GM08714 (cell line): Measurements from ENCODE around the gene PIGC.

Experiments
- H3K4me3 ChIP-seq: fragments of 200-500 bp; sonication (Bioruptor generic); 2 replicates; pipeline ENCODE4 v1.5.1; 2014; ENCODE audit warnings: mild to moderate bottlenecking, low read length, inconsistent platforms
- ZNF274 ChIP-seq: IDR thresholded peaks from 2 replicates; pipeline ENCODE4 v1.6.1; 2012; ENCODE audit warnings: mild to moderate bottlenecking, low read depth, low read length

PIGC gene

GRCh38 chr1:172473842-172474241 is 30.0 kb upstream of the PIGC start:
- TF ChIP-seq ZNF274 = no peak
- H3K4me3 ChIP-seq = no peak overlapping the region

- H3K4me3 ChIP-seq = no peak overlapping the region
- no peak for TF ChIP-seq ZNF274
These were observed 29.4 kb upstream of the PIGC start for GRCh38 chr1:172473302-172473701.

- no peak for TF ChIP-seq ZNF274
- no peak overlapping the region for H3K4me3 ChIP-seq
These were observed 28.6 kb upstream of the PIGC start for GRCh38 chr1:172472495-172472894.

- no peak for TF ChIP-seq ZNF274
- H3K4me3 ChIP-seq = no peak overlapping the region
These were observed 27.8 kb upstream of the PIGC start for GRCh38 chr1:172471666-172472065.

- TF ChIP-seq ZNF274 = no peak
These were observed 26.3 kb upstream of the PIGC start for GRCh38 chr1:172470149-172470548.

GRCh38 chr1:172469717-172470116 is 25.8 kb upstream of the PIGC start:
- no peak for TF ChIP-seq ZNF274
- no peak overlapping the region for H3K4me3 ChIP-seq

More at GRCh38 chr1:172470149-172470548, 26.3 kb upstream of the PIGC start:
- H3K4me3 ChIP-seq = no peak overlapping the region

- no peak for TF ChIP-seq ZNF274
- no peak overlapping the region for H3K4me3 ChIP-seq
These were observed 24.4 kb upstream of the PIGC start for GRCh38 chr1:172468296-172468695.

- H3K4me3 ChIP-seq = no peak overlapping the region
- TF ChIP-seq ZNF274 = no peak
These were observed 23.6 kb upstream of the PIGC start for GRCh38 chr1:172467446-172467845.

- H3K4me3 ChIP-seq = no peak overlapping the region
- no peak for TF ChIP-seq ZNF274
These were observed 23.0 kb upstream of the PIGC start for GRCh38 chr1:172466795-172467407.

GRCh38 chr1:172465617-172466016 is 21.7 kb upstream of the PIGC start:
- no peak for TF ChIP-seq ZNF274
- H3K4me3 ChIP-seq = no peak overlapping the region

- TF ChIP-seq ZNF274 = no peak
- no peak overlapping the region for H3K4me3 ChIP-seq
These were observed 17.0 kb upstream of the PIGC start for GRCh38 chr1:172460887-172461315.

- no peak for TF ChIP-seq ZNF274
- H3K4me3 ChIP-seq = no peak overlapping the region
These were observed 16.3 kb upstream of the PIGC start for GRCh38 chr1:172460177-172460576.

GRCh38 chr1:172457479-172458130 is 13.7 kb upstream of the PIGC start:
- H3K4me3 ChIP-seq = no peak overlapping the region
- TF ChIP-seq ZNF274 = no peak

GRCh38 chr1:172456344-172456769 is 12.5 kb upstream of the PIGC start:
- H3K4me3 ChIP-seq = no peak overlapping the region
- no peak for TF ChIP-seq ZNF274

- H3K4me3 ChIP-seq = no peak overlapping the region
- no peak for TF ChIP-seq ZNF274
These were observed 11.6 kb upstream of the PIGC start for GRCh38 chr1:172455451-172455850.
